Embryonic facial prominence (tissue), 1 donor: Measurements from ENCODE around the gene CELSR1.

Experiments used
- DNase-seq: peaks from one replicate; pipeline ENCODE4 v3.0.0-alpha.2; 2016; ENCODE audit errors: extremely low spot score

CELSR1 gene, protein sequence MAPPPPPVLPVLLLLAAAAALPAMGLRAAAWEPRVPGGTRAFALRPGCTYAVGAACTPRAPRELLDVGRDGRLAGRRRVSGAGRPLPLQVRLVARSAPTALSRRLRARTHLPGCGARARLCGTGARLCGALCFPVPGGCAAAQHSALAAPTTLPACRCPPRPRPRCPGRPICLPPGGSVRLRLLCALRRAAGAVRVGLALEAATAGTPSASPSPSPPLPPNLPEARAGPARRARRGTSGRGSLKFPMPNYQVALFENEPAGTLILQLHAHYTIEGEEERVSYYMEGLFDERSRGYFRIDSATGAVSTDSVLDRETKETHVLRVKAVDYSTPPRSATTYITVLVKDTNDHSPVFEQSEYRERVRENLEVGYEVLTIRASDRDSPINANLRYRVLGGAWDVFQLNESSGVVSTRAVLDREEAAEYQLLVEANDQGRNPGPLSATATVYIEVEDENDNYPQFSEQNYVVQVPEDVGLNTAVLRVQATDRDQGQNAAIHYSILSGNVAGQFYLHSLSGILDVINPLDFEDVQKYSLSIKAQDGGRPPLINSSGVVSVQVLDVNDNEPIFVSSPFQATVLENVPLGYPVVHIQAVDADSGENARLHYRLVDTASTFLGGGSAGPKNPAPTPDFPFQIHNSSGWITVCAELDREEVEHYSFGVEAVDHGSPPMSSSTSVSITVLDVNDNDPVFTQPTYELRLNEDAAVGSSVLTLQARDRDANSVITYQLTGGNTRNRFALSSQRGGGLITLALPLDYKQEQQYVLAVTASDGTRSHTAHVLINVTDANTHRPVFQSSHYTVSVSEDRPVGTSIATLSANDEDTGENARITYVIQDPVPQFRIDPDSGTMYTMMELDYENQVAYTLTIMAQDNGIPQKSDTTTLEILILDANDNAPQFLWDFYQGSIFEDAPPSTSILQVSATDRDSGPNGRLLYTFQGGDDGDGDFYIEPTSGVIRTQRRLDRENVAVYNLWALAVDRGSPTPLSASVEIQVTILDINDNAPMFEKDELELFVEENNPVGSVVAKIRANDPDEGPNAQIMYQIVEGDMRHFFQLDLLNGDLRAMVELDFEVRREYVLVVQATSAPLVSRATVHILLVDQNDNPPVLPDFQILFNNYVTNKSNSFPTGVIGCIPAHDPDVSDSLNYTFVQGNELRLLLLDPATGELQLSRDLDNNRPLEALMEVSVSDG (N-terminal part only)

DNA sequence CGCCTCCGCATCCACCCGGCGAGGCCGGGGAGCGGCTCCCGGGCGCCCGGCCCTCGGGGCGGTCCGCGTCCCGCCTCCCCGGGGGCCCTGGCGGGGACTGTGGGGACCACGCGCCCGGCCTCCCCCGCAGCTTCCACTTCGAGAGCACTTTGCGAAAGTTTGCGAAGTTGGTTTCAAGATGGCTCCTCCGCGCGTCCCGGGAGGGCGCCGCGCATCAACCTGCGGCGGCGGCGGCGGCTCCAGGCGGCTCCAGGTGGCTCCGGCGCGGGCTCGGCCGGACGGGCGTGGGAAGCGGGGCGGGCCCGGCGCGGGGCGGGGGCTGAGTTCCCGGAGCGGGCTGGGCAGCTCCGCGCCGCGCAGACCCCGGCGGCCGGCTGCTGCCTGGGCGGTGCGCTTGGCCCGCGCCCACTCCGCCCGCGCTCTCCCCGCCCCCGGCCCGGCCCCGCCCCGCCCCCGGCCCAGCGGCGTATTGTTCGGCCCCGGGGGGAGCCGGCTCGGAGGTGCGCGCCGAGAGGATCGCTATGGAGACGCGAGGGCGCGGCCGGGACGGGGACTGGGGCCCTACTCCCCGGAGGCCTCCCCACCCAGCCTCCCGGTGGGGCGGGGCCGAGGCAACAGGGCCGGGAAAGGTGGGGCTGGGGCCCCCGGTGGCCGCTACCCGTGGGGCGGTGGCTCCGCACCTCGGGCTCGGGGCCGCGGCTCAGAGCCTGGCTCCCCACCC, at the start of gene CELSR1:
CELSR1 (minus strand) TSS at position 396 of the 721 bp plus-strand sequence. CDS start 450 bp downstream, outside the sequence.
- no peak for DNase-seq

DNA sequence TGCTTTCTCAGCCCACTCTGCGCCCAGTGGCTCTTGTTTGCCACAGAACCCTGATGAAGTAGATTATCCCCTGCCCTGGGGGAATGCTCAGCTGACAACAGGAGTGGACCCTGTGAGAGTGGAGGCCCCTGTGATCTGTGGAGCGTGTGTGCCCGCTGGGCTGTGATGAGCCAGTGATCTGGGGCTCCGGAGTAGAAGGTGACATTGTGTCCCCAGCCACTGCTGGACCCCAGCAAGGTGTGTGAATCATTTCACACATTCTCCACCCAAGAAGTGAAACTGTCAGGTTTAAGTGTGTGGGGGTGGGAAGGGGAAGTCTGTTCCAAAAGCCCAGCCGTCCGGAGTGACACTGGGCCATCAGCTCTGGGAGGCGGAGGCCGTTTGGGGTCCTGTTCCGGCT, 49.6 kb upstream of the CELSR1 start:
- no peak for DNase-seq

DNA sequence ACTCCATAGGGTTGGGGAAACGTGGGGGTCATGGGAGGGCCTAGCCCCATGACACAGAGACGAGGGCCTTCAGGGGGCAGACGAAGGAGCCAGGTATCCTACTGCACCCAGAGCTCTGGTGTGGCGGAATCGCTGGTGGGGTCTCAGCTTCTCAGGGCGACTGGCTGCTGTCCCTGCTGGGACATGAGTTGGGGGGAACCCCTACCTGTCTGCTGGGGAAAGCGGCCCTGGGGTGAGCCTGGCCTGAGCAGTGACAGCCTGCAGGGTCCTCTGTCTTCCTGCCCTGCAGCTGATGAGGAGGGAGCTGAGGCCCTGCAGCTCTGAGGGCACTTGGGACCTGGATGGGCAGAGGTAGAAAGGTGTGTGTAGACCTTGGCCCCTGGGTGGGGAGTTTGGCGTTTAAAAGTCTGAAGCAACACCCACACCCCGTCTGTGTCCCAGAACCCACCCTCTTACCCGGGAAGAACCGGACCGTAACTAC, 49.2 kb upstream of the CELSR1 start:
- DNase-seq = no peak

DNA sequence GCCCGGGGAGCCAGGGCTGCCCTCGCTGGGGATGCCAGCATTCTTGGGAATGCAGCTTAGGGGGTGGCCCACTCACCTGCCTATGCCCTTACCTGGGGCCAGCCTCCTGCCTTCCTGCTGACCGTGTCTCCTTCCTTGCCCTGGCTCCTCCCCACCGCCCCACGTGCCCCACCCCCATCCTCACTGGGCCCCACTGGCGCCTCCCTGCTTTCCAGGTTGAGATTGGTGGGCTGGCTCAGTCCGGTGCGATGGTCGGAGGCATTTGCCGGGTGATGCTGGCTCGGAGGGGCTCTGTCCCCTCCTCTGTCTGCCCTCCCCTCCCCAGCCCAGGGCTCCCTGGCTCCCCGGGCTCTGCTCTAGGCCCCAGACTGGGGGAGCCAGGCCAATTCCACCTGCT, 48.7 kb upstream of the CELSR1 start:
- DNase-seq = no peak

DNA sequence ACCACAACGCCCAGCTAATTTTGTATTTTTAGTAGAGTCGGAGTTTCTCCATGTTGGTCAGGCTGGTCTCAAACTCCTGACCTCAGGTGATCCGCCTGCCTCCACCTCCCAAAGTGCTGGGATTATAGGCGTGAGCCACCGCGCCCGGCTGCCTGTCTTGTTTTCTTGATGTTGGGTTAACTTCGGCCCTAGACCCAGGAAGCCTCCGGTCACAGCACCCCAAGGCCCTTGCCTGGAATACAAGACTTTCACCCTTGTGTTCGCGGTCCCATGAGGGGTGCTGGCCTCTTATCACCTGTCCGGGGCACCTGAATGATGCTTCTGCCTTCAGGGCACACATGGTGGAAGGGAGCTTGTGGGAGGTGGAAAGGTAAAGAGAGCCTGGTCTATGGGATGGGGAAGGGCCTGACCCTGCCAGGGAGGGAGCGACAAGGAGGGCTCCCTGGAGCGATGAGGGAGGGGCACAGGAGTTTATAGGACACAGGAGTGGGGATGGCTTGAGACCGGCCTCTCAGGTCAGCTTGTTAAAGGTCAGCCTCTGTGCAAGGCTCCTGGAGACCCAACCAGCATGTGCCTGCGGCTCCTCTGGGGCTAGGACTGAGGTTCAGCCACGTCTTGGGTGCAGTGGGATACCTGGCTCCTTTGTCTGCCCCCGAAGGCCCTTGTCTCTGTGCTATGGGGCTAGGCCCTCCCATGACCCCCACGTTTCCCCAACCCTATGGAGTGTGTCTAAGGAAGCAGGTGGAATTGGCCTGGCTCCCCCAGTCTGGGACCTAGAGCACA, 48.1 kb upstream of the CELSR1 start:
- DNase-seq = no peak

DNA sequence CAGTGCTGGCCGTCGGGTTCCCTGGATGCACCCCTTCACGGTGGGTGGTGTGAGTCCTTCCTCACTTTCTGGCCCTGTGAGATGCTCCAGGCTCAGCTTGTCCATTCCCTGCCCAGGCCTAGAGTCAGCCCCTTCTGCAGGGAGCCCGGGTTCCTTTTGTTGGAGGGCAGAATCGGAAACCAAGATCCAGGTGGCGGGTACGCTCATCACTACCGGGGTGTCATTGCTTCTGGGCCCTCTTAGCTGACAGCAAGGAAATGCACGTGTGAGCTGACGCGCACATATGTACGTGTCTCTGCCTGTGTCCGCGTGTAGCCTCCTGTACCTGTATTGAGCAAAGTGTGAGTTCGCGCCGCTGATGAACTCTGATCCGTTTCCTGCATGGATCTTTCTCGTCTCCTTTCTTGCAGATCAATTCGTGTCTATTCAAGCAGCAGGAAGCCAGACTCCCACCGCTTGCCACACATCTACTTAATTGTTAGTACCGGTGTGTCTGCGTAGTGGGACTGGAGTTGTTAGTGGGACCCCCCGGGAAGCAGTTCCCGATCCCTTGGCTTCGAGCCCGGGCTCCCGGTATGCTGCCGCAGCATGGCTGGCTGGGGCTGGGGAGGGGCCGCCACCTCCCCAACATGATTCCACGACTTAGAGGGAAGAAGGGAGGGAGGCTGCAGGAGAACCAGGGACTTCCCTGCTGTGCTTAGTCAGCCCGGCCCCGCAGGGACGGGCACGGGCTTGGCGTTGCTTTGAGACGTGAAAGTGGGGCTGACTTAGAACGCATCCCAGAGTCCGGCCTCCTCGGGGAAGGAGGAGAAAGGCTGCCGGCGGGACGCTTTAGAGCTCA, 46.9 kb upstream of the CELSR1 start:
- DNase-seq = no peak

DNA sequence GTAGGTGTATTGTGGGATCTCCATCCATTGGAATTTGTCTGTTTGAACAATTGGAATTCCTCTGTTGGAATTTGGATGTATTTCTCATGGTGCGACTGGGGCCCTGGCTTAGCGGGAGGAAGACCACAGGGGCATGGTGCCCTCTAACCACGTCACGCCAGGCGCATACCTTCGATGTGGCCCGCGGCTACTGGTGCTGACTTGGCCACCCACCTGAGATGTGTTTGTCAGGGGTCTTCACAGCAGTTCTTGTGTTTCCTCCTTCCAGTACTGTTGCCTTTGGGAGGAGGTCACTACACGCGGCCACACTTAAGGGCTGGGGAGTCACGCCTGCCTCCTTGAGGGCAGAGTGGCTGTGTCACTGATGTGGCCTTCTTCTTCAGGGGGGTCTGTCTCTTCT, 46.2 kb upstream of the CELSR1 start:
- no peak for DNase-seq

DNA sequence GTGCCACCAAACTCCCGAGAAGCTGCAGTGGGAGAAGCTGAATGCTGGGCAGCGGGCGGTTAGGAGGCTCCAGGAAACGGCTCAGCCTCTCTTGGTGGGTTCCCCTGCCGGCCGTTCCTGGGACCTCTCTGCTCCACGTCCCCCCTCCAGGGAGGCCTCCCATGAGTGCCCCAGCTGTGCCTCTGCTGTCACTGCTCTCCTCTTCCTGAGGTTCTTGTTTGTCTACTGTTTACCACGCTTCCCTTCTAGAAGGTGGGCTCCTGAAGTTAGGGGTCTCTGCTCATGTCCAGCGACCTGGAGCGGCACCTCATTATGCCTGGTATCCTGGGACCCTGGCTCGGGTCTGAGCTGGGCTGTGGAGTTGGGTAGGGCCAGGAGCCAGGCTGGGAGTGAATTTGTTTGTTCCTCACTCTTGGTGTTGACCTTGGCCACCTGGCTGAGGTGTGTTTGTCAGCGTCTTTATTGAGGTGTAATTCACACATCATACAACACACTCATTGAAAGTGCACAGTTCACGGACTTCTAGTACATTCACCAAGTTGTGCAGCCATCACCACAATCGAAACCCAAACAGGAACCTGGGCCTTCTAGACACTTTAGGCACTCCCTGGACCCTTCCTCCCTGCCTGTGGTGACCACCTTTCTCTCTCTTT, 45.0 kb upstream of the CELSR1 start:
- no peak for DNase-seq

DNA sequence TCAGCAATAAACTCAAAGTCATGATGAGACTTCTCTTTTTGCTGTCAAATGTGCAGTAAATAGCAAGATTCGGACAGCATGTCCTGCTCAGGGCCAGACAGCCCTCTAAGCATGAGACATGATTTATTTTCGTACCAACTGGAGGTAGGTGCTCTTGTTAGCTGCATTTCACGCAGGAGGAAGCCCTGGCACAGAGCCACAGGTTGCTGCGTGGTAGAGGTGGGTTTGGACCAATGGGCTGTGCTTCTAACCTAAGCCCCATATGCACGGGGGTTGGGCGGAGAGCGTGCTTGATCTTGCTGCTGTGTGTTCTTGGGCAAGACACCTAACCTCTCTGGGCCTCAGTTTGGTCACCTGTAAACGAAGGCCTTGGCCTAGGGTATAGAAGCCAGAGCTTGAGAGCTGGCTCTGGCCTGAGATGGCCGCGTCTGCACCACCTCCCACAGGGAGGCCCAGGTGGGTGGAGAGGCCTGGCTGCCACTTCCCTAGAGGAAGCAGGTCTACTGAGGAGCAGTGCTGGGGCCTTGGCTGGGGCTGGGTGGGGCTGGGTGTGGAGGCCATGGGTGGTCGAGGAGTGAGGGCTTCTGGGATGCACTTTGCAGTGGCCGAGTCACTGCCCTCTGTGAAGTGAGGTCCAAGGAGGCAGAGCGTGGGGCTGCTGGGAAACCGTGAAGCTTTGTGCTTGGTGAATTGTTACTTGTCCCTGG, 44.3 kb upstream of the CELSR1 start:
- DNase-seq = no peak

DNA sequence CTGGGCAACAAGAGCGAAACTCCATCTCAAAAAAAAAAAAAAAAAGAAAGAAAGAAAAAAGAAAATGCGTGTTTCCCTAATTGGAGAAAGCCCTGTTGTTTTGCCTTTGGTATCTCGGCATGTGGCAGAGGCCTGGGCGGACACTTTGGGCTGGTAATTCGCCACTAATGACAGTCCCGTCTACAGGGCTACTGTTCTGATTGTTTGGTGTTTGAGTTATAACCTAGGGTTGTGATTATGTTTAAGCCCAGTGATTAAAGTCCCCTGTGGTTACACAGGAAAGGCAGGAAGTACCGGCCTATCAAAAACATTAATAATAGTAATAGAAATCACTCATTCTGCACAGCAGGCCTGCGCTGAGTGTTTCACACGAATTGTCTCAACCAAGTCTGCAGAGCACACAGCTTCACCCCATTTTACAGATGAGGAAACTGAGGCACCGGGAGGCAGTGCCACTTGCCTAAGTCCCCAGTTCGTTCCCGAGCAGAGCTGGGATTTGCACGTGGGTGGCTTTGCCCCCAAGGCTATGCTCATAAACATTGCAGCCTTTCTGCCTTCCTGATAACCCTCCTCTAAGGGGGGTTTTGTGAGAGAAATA, 43.6 kb upstream of the CELSR1 start:
- DNase-seq = no peak

DNA sequence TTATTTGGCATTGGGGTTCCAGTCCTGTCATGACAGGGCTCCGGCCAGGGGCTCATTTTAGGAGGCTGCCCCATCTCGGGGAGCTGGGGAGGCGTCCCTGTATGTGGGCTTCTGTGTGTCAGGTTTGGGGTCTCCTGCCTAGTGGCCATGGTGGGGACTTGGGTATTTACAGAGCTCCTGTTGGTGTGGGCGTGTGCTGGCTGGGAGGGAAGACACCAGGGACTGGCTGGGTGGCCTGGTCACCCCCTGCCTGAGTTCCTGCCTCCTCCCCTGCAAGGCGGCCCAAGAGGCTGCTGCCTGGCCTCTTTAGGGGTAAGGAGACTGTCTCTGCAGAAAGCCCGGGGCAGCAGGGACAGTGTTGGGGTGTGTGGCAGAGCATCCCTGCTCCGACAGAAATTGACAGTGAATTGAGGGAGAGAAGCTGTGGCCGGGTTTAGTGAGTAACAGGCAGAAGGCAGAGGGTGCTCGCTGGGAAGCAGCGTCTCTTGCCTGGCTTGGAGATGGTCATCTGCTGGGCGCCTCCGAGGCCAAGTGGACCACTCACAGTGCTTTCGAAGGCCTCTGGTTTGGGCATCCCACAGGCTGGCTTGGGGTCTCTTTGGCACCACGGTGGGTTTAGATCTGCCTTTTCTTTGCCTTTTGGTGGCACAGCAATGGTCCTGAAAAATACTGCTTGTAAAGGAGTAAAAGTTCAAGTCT, 42.5 kb upstream of the CELSR1 start:
- DNase-seq = no peak

DNA sequence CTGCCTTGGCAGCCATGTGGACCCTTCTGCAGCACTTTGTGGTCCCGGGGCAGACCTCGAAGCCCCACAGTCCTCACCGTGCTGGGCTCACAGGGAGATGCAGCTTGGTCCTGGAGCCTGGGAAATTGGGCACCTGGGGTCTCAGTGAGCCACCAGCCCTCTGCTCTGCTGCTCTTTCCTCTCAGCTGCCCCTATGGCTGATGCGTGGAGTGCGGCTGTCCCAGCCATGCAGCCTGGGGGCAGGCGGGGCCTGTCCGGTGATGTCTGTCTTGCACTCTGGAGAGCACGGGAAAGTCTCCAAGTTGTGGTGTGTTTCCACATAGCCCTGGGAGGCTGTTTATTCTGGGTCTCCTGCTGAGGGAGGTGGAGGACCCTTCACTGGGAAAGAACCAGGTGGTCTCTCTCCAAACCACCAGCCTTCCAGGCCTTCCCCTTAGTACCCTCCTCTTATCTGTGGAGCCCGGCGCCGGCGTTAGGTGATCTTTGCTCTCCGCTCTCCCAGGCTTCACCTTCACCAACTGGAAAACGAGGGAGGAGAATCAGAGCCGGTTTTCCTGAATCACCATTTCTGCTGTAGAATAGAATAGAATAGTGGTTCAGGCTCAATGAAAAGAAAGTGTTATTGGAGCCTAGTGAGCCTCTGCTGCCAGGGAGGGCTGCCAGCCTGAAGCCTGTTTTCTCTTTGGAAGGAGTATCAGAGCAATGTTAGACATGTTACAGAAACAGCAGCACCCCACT, 41.6 kb upstream of the CELSR1 start:
- DNase-seq = no peak

DNA sequence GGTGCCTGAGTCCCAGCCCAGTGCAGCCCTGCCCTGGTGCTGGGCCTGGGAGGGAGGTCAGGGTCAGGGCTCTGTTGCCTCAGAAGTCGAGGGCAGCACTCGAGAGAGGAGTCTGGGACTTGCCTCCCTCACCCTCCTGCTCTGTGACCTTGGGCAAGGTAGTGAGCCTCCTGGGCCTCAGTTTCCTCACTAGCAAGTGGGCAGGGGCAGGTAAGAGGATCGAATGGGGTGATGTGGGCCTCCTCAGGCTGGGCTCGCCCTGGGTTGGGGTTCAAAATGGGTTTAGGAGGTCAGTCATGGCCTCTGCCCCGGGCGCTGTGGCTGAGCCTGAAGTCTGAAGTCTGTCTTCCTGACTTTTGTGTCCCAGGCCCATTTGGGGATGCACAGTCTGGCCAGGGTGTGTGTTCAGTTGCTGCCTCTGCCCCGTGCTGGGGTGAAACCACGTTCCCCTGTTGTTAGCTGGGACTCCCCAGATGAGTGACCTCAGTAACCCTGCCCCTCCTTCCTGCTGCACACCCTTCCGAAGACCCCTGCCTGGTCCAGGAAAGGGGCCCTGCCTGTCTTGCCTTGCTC, 40.9 kb upstream of the CELSR1 start:
- no peak for DNase-seq

DNA sequence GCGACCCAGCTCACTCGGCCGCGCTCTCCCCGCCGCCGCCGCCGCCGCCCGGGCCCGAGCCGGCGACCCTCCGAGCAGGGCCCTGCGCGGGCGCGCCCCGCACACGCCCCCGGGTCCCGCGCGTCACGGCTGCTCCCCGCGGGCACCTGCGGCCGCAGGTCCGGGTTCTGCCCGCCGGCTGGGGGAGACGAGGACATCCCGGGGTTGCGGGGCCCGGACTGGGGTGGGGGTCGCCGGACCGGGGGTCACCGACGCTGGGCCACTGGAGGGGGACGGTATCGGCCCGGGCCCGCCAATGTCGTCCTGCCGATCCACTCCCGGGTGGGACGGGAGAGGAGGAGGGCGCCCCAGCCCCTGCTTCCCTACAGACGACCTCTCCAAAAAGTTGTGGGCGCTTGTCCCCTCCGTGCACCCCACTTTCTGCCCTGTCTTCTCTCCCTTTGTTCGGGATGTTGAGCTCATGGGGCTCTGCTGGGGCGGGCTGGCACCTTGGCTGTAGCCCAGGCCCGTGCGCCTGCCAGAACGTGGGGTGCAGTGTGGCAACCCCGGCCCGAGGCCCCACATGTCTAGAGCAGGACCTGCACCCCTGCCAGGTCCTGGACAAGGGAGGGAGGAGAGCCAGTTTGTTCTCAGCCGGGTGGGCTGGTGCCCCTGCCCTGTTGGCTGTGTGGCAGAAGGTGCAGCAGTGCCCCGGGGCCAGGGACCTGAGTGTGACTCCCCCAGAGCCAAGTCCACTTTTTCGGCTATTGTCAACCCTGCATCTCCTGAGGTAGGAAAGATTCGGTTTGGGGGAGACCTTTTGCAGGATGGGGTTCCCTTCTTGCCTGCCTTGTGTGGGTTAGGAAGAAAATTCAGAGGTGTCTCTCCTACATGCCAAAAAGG, 40.2 kb upstream of the CELSR1 start:
- DNase-seq = no peak
